MM.1S (cell line): Measurements from ENCODE around the gene MLPH.

Source experiments
- CTCF ChIP-seq: fragments of 300-600 bp; sonication (generic); IDR thresholded peaks from 2 replicates; pipeline ENCODE4 v1.5.1; 2016; ENCODE audit warnings: antibody characterized with exemption, low read length, mixed read lengths
- EZH2 ChIP-seq: fragments of 300-600 bp; sonication (generic); optimal IDR thresholded peaks from 2 replicates; pipeline ENCODE3; 2017; ENCODE audit warnings: low read depth, mild to moderate bottlenecking, antibody characterized with exemption, low read length, mixed read lengths
- EZH2phosphoT487 ChIP-seq: fragments of 300-600 bp; sonication (generic); IDR thresholded peaks from 2 replicates; pipeline ENCODE4 v1.6.1; 2018; ENCODE audit warnings: antibody characterized with exemption, low read length

- TF ChIP-seq CTCF, result no peak
- no peak for TF ChIP-seq EZH2
- no peak for TF ChIP-seq EZH2phosphoT487
Measured at GRCh38 chr2:237527233-237527632, 40.2 kb downstream of the MLPH start.
